Stimulated activated CD8-positive, alpha-beta memory T cell treated with anti-CD3 and anti-CD28 coated beads, Interleukin-15, amount 100 ng/mL, for 24 hours (primary cell): ENCODE data around the gene ATG4D.

ENCODE experiments used
- DNase-seq: peaks from one replicate; pipeline ENCODE4 v3.0.0-alpha.2; 2020; ENCODE audit warnings: low read depth

ATG4D gene

GRCh38 chr19:10580979-10581631 lies 37.4 kb downstream of the ATG4D start:
- DNase-seq: peak; percentile 69

GRCh38 chr19:10582091-10582490 lies 38.4 kb downstream of the ATG4D start:
- no peak for DNase-seq

GRCh38 chr19:10583036-10583776 lies 39.5 kb downstream of the ATG4D start:
- no peak for DNase-seq

- no peak for DNase-seq
Observed at GRCh38 chr19:10586396-10586795, 42.7 kb downstream of the ATG4D start.

GRCh38 chr19:10587022-10587838 lies 43.5 kb downstream of the ATG4D start, which contains the start of gene AP1M2:
AP1M2 (minus strand) TSS chr19:10587312; CDS start chr19:10587231, 81 bp downstream.
- no peak for DNase-seq

GRCh38 chr19:10587839-10588150 lies 44.1 kb downstream of the ATG4D start:
- no peak for DNase-seq

- no peak for DNase-seq
Observed at GRCh38 chr19:10593148-10593547, 49.4 kb downstream of the ATG4D start.

GRCh38 chr19:10593820-10594637 lies 50.3 kb downstream of the ATG4D start:
- no peak for DNase-seq

GRCh38 chr19:10600149-10600548 lies 56.4 kb downstream of the ATG4D start:
- no peak for DNase-seq

- no peak for DNase-seq
Observed at GRCh38 chr19:10601999-10602329, 58.3 kb downstream of the ATG4D start.

GRCh38 chr19:10602330-10603083 lies 58.8 kb downstream of the ATG4D start:
- DNase-seq: peak; percentile 87
